ENCODE results near the gene FYN.

FYN gene

DNA sequence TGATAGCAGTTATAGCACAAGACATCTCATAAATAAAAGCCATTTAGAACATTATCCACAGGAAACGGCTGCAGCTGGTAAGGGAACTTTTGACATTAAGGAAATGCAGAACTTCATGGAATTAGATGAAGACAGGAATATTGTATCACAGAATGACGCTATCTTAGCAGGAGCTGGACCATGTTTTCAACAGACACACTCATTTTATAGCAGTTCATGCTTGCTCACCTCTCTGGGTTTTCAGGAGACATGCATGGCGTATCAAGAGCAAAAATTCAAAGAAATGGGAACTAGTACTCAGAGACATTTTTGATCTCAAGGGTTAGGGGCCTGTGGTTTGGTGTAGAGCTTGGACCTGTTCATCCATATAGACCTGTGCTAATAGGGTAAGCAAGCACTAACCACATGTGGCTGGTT lies 125.0 kb downstream of the FYN start:
- TF ChIP-seq, protein P1, sequence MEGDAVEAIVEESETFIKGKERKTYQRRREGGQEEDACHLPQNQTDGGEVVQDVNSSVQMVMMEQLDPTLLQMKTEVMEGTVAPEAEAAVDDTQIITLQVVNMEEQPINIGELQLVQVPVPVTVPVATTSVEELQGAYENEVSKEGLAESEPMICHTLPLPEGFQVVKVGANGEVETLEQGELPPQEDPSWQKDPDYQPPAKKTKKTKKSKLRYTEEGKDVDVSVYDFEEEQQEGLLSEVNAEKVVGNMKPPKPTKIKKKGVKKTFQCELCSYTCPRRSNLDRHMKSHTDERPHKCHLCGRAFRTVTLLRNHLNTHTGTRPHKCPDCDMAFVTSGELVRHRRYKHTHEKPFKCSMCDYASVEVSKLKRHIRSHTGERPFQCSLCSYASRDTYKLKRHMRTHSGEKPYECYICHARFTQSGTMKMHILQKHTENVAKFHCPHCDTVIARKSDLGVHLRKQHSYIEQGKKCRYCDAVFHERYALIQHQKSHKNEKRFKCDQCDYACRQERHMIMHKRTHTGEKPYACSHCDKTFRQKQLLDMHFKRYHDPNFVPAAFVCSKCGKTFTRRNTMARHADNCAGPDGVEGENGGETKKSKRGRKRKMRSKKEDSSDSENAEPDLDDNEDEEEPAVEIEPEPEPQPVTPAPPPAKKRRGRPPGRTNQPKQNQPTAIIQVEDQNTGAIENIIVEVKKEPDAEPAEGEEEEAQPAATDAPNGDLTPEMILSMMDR (IDR thresholded peaks at IDR 0.05; ENCODE audit: insufficient read depth, low read depth, low read length, missing control alignments) = no peak
- DNase-seq (ENCODE audit: low read depth) = no peak
- H3K4me3 ChIP-seq (ENCODE audit: low read length) = no peak overlapping the region

DNA sequence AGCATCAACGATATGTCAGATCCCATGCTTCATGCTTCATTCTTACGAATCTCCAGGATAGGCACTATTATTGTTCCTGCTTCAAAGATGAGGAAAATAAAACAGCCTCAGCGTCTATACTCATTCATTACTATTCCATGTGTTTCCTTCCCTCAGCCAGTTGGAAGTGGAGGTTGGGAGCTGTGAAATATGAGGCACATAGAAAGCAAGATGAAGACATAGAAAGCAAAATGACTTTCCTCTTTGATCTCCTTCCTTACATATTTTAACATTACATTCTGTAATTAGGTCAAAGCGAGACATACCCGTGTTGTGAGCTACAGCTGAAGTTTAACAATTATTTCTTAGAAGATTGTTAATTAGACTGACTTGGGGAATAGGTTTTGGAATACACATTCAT lies 125.4 kb downstream of the FYN start:
- no peak for DNase-seq (ENCODE audit: low read depth)
- H3K4me3 ChIP-seq (ENCODE audit: low read length) = no peak overlapping the region
- TF ChIP-seq, protein P1 (IDR thresholded peaks at IDR 0.05; ENCODE audit: insufficient read depth, low read depth, low read length, missing control alignments) = no peak

DNA sequence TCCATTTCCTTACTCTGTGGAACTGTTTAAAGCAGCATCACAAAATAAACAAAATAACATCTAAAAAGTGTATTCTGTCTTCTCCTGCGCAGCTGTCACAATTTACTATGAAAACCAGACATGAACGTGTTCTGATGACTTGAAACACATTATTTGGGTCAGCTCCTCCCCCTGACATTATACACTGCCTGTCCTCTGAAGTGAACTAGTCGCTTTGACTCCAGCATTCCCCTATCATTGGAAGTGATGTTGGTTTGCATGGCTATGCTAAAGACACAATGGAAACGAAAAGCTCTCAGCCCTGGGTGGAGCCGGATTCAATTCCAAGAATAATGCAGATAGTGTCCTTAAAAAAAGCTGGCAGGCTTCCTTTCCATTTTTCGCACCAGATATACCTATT lies 125.9 kb downstream of the FYN start:
- TF ChIP-seq, protein P1 (IDR thresholded peaks at IDR 0.05; ENCODE audit: insufficient read depth, low read depth, low read length, missing control alignments) = no peak
- no peak overlapping the region for H3K4me3 ChIP-seq (ENCODE audit: low read length)
- no peak for DNase-seq (ENCODE audit: low read depth)

DNA sequence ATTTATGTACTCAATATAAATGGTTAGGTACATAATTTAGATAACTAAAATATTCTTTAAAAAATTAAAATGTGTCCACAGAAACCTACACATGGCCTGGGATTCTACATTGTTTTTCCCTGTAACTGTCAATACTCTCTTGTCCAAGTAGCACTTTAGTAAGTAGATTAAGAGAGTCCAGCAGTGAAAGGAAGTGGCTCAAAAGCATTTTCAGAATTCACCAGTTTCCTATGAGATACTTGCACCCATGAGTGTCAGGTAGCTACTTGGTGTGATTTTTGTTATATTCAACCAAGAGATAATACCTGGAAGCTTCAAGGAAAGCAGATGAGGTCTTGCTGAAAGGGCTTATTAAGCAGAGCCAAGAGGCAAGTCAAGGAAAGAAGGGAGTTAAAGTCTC lies 126.3 kb downstream of the FYN start:
- TF ChIP-seq, protein P1 (IDR thresholded peaks at IDR 0.05; ENCODE audit: insufficient read depth, low read depth, low read length, missing control alignments) = no peak
- no peak overlapping the region for H3K4me3 ChIP-seq (ENCODE audit: low read length)
- DNase-seq (ENCODE audit: low read depth) = no peak

DNA sequence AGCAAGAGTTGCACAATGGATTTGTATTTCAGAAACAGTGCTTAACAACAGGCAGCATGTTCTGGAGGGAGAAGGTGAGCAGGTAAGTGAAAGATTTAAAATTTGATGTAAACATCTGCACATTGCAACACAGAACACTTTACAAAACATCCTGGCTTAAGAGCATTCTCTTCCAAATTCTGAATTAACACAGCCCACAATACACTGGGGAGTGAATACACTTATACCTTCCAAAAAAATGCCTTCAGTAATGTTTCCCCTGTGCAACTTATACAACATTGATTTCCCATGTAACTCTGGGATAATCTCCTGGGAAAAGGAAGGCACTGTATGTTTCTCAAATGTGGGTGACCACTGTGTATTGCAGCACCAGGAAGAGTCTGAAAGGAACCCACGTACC lies 127.6 kb downstream of the FYN start:
- no peak for DNase-seq (ENCODE audit: low read depth)
- TF ChIP-seq, protein P1 (IDR thresholded peaks at IDR 0.05; ENCODE audit: insufficient read depth, low read depth, low read length, missing control alignments) = no peak
- no peak overlapping the region for H3K4me3 ChIP-seq (ENCODE audit: low read length)

DNA sequence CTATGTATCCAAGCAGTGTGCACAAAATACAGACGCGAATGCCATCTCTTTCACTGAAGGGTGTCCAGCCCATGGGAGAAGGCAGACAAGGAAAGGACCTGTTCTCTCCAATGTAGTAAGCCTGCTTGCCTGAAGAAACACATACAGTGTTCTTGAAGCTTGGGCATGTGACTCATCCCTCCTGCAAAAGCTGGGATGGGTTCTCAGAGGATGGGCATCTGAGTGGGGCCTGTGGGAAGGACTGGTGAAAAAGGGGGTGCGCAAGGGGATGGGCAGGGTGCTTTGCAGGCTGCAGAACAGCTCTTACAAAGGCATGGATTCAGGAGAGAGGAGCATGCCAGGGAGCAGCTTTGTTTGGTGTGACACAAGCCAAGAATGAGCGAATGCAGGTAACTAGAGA lies 128.1 kb downstream of the FYN start:
- H3K4me3 ChIP-seq (ENCODE audit: low read length) = no peak overlapping the region
- TF ChIP-seq, protein P1 (IDR thresholded peaks at IDR 0.05; ENCODE audit: insufficient read depth, low read depth, low read length, missing control alignments) = no peak
- DNase-seq (ENCODE audit: low read depth) = peak; percentile 28

DNA sequence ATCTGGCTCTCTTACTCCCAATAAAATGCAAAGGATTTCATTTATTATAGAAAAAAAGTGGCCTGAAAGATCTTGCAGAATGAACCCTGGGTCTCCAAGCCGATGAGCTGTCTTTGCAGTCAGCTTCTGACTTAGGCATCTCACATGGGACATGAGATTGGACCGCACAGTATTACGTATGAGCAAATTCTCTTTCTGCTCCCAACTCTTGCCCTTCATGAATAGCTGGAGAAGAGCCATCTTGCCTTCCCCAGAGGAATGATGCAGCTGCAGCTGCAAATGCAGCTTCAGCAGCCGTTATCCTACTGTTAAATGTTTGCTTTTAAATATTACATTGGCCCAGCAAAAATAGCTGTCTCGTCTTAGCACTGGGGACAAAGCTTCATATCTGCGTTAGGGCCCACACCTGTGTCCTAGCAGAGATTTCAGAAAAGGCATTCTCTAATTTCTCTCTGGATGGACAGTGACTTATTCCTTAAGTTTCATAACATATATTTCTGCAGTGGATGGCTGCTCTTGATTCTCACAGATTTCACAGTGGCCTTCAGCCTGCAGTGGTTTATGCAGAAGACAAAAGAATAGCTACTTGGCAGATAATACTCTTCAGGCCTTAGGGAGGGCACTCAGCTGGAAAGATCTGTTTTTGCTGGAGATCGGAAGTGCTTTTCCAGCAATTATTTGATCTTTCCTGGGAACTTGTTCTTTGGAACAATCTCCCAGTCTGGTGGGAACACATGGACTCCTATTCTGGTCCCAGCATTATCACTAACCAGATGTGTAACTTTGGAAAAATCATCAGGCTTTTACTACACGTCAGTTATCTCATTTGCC lies 129.2 kb downstream of the FYN start:
- TF ChIP-seq, protein P1 (IDR thresholded peaks at IDR 0.05; ENCODE audit: insufficient read depth, low read depth, low read length, missing control alignments) = no peak
- no peak for DNase-seq (ENCODE audit: low read depth)

More for the DNA sequence above, 129.2 kb downstream of the FYN start:
- H3K4me3 ChIP-seq (ENCODE audit: low read length) = no peak overlapping the region
